NK-92 treated with Interleukin-12 subunit alpha and Interleukin-12 subunit beta, amount 100 ng/mL, for 24 hours (cell line): ENCODE data around the gene NRAP.

Experiments used
- DNase-seq: peaks from one replicate; lab custom pipeline; 2025; lab: John Stamatoyannopoulos, UW

The NRAP gene

DNA sequence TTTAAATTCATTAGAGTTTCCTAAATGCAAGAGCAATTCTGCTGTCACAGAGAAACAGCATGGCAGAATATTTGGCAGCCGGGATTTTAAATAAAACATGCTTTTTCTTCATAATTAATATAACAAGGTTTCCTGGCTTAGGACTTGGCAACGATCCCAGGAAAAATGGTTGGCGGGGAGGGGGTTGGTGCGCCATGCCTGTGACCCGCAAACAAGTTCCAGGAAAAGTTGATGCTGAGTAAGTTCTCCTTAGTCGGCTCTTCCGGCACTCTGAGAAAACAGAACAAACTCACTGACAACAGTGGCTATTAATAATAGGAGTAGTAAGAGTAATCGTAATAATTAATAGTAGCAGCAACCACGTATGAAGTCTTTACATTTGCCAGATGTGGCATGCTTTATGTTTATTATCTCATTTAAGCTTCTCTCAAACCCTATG, 106.4 kb downstream of the NRAP start:
- DNase-seq = no peak

DNA sequence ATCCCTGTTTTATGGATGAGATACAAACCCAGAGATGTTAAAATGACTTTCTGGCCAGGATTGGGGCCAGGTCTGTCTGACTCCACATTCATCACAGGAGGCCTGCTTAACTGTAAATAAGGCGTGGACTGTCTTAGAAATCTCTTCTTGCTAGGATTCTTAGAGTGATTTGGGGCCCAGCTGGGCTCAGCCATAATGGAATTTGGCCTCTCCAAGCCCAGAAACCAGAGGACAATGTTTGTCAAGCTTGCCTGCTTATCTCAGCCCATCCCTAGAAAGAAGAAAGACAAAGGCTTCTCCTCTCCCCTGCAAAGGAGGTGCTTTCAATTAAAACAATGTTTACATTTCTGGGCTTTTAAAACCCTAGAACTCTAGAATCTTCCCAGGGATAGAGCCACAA, 108.1 kb downstream of the NRAP start:
- no peak for DNase-seq

DNA sequence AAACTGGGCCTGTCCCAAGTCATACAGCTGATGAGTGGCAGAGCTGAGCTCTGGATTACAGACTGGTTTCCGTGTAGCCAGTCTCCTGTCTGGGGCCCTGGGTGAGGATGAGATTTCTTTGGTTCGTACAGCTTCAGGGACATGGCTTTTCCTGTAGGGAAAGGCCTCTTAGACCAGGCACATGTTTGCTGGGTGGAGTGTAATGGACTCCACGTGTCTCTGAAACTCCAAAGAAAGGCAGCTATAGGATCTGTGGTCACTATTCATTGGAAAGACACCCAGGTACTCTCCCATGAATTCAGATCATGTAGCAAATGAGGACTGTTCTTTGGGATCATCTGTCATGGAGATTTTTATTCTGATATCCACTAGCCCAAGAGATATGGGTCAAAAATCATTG, 108.6 kb downstream of the NRAP start:
- DNase-seq = no peak

DNA sequence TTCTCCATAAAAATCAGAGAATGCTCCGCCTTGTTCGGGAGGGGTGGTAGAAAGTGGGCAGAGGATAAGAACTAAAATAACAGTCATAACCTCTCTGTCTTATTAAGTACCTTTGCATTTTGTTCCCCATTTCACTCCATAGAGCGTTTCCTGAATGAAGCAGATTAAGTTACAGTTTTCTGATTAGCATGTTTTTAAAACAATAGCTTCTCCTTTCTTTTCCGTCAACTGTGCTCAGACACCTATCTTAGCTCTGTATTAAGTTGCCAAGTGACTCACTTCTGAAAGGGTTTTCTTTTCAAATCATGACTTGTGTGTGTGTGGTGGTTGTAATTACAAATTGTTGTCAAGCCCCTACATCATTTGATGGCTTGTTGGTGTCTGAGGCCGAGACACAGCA, 109.6 kb downstream of the NRAP start:
- DNase-seq = no peak

DNA sequence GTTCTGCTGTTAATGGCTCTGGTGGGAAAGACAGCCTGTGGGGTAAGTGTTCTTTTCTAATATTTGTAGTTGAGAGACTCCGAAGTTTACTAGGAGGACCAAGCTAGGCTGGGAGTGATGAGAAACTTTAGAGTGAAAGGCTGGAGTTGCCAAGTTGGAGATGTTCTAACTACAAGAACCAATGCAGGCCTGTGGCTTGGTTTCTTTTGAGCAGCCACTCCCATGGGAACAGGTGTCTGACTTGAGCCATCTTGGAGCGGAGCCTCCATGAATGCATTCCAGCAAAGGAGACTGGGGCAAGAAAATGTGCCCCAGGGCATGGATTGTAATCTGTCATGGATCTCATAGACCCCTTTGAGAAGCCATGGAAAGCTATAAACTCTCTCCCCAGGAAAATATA, 110.7 kb downstream of the NRAP start:
- no peak for DNase-seq

DNA sequence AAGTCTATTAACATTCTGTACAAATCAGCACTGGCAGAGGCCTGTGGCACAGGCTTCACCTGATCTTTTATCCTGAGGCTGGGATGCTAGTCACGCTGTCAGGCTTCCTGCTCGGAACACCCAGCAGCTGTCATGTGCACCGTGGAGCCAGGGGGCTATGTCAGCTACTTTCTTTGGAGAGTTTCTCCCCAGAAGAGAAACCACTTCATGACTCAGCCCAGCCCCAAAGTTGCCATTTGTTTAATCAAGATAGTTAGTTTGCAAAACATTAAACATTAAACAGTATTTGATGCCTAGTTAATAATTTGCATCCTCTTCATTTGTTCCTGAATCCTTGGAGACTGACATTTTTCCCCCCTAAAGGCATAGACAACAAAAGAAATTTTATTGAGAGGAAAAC, 111.1 kb downstream of the NRAP start, which contains the start of gene HABP2:
Gene HABP2 (plus strand): TSS at position 353 of the 400 bp plus-strand sequence. CDS start 69 bp downstream, outside the sequence.
- no peak for DNase-seq

DNA sequence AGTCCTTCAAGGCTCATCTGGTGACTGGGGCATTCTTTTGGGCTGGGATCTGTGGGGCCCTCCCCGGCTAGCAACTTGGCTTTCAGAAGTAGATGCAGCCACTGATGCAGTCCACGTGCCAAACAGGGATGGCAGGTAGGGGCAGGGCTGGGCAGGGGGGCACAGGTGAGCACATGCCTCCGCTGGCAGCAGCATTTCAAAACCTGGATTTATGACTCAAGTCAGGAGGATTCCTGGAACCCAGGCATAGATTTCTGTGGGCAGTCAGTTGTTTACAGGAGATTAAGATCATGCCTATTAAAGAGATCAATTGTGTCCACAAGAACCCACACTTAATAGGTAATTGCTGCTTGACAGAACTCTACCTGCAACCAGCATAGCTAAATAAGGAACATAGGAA, 111.8 kb downstream of the NRAP start:
- no peak for DNase-seq

DNA sequence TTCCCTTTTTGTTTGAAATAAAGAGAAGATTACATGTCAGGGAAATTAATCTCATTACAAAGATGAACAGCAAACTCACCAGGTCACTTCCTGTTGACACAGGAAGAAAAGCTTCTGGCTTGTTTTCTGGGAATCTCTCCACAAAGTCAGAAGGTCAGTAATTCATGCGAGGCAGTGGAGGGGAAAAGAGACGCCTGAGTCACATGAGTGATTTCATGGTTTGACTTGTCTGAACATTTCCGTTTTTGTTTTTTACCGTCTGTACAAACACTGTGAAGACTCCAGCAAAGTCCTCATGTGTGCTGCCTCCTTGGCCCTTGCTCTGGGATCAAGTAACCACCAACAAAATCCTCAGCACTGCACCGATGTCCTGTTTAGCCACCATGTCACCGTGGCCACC, 113.5 kb downstream of the NRAP start:
- no peak for DNase-seq

DNA sequence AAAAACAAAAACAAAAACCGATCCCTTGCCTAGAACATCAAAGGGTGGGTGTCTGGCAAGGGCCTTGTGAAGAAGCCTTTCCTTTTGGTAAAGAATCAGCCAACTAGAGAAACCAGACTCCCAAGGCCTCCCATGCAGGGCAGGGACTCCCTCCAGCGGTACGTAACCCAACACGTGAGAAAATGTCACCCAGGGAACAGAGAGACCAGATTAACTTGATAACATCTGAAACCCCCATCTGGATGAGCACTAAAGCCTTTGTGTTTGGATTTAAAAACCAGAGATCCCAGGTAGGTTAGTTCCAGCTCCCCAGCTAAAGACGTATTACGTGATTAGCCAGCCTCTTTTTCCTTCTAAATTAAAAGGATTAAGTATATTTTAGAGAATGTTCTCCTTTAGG, 114.0 kb downstream of the NRAP start:
- DNase-seq = no peak

DNA sequence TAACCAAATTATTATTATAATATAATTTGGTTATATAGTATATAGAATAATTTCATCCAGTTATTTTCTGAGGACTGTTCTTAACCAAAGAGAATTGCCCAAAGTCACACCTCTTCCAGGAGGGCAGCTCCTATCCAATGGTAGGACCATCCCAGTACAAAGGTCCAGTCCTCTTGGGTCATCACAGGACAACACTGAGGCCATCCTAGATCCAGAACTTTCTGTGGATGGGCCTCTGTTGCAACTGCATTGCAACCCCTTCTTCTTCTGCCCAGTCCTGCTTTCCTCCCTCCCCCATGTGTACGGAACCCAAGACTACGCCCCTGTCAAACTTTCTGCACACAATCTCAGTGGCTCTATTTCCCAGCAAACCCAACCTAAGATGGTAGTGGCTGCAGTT, 116.4 kb downstream of the NRAP start:
- DNase-seq = no peak

DNA sequence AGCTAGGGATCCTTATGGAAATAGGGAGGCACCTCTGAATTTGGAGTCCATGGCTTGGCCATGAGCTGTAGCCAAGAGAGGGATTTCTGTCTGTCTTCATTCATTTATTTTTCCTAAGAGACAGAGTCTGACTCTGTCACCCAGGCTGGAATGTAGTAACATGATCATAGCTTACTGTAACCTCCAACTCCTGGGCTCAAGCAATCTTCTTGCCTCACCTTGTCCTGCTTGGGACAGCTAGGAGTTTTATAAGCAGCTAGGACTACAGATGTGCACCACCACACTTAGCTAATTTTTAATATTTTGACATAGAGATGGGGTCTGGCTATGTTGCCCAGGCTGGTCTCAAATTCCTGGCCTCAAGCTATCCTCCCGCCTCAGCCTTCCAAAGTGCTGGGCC, 119.4 kb downstream of the NRAP start:
- DNase-seq = no peak

DNA sequence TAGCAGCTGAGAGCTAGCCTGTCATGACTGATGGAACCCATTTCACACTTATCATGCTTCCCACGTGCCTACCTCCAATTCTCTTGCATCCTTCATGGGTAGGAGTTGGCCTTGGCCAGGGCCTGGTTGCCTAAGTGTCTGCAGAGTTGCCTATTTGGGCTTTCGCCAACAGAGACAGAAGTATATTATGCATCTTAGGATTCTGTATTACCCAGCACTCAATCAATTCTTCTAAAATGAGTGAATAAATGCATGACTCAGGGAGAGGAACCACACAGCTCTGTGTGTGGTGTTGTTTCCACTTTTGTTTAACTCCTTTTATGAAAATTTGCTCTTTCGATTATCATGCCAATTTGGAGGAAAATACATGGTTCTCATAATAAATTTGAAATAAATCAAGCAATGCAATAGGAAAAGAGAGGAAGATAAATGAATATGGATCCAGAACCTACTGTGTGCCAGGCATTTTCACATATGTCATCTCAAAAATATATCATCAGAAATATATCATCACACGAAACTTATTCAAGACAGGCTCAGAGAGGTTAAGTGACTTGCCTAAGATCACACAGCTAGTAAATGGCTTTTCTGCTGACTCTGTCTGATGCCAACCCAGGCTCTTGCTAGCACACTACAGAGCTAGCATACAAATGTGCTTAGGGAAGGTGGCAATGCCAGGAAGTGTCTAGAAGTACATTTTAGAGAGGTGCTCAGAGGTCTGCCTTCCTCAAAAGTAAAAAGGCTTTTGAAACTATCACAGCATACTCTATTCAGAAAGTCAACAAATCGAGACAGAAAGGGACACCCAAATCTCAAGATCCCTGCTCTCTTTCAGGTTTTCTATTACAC, 120.5 kb downstream of the NRAP start:
- no peak for DNase-seq

DNA sequence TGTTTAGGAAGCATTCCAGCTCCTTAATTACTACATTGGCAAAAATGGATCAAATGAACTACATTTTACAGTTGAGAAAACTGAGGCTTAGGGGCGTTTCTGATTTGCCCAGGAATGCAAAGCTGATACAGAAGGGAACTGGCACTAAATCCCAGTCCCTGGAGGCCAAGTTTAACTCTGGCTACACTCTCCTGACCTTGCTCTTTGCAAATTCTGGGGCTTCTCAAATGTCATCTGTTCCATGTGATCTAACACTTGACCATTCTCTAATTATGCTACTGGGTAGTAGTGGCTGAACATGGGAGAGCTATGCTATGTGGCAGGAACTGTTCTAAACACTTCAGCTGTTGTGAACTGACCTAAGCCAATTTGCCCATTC, 122.3 kb downstream of the NRAP start:
- DNase-seq = no peak

DNA sequence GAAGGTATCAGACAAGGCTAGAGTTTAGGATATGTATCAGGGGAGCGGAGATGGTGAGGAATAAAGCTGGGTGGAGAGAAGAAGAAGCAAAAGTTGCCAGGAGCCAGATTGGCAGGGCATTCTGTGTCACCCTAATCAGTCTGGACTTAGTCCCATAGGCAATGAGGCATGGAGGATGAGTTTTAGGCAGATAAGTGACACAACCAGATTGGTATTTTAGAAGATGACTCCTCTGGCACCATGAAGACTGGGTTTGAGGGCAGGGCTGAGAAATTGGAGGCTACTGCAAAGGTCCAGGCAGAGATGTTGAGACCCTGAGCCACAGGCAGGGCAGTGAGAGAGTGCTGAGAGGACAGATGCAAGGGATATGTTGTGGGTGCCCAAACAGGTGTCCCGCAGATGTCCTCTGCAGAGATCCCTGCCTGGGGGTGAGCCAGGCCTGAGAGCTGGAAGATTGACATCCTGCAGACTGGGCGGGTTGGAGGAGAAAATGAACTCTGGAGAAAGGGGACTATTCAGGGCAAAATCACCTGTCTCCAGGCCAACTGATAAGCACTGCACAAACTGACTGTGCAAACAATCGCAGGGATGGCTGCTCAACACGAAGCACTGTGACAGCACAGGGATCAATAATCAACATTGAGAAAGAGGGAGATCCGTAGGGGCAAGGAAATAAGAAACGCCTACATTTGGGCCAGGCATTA, 122.8 kb downstream of the NRAP start:
- DNase-seq = no peak

DNA sequence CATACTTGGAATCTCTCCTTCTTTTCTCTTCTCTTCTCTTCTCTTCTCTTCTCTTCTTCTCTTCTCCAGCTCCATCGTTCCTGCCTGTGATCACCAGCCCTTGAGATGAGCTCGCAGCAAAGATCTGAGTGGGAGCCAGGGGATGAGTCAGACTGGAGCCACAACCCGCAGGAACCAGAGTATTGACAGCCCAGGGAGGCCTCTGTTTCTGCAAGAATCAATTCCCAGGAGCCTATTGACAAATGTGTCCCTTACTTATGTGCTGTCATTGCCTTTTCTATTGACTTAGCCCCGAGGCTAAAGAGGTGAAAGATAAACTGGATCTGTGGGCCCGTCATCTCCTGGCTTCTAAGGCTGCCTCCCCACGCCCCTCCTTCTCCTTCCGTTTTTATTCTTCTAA, 124.1 kb downstream of the NRAP start:
- DNase-seq = no peak
